HG02852 (cell line): ENCODE measurements around the gene TMSB4X.
"Not testable (repeated sequence)": the region's sequence is repeated elsewhere in the genome, so short reads cannot be mapped to it uniquely, and the experiment has no call there.

Source experiments
- ATAC-seq: cut with Tn5 transposase; IDR thresholded peaks from one replicate; pipeline ENCODE4 v1.9.1; 2021; ENCODE audit warnings: mild to moderate bottlenecking, moderate library complexity; ENCODE audit not compliant: unreplicated experiment

Gene TMSB4X

GRCh38 chrX:12975670-12975965, 708 bp downstream of the TMSB4X start:
- ATAC-seq: no peak

- no peak for ATAC-seq
Observed at GRCh38 chrX:12975991-12976558, 1.2 kb downstream of the TMSB4X start.

GRCh38 chrX:12976819-12977732, 2.2 kb downstream of the TMSB4X start:
- ATAC-seq: not testable (repeated sequence)

- peak; percentile 11 for ATAC-seq
Observed at GRCh38 chrX:12977761-12978204, 2.9 kb downstream of the TMSB4X start.

- peak; percentile 51 for ATAC-seq
Observed at GRCh38 chrX:12978205-12979025, 3.5 kb downstream of the TMSB4X start.

- no peak for ATAC-seq
Observed at GRCh38 chrX:12979026-12979607, 4.2 kb downstream of the TMSB4X start.

DNA sequence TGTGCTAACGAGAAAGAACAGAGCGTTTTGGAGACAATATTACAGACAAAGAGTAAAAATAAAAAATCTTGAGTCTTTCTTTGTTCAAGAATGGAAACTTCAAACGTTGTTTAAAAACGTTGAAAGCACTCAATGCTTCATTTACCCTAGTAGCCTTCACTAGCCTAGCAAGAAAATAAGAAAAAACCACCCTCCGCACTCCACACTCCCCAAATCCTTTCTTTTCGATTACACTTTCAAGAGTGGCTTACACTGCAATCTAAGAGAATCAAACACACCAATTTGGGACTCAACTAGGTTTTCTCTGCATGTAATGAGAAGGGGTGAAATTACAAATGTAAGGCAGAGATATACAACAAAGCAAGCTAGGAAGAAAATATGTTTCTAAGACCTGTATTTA, 4.7 kb downstream of the TMSB4X start:
- ATAC-seq: no peak

- not testable (repeated sequence) for ATAC-seq
Observed at GRCh38 chrX:12980039-12980438, 5.1 kb downstream of the TMSB4X start.

GRCh38 chrX:12981880-12982279, 7.0 kb downstream of the TMSB4X start:
- no peak for ATAC-seq

GRCh38 chrX:12984603-12985319, 9.9 kb downstream of the TMSB4X start:
- ATAC-seq: peak; percentile 74

GRCh38 chrX:12985331-12985730, 10.4 kb downstream of the TMSB4X start:
- no peak for ATAC-seq

DNA sequence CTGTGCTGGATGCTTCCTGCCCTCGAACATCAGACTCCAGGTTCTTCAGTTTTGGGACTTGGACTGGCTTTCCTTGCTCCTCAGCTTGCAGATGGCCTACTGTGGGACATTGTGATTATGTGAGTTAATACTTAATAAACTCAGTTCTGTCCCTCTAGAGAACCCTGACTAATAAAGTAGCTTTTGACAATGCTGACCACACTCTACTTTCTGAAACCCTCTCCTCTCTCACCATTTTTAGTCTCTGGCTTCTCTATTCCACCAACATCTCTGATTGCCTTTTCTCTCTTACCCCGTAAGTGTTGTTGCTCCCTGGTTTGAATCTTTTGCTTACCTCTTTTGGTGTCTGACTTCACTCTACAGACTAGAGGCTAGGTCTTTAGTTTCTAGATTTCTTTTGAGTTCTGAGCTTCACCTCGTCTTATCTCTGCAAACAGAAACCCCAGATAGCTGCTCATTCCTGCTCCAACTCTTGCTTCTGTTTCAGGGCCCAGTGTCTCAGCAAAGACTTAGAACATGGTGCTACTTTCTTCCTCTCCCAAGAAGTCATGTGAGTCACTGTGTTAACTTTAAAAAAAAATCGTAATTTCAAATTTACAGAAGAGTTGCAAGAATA, 11.4 kb downstream of the TMSB4X start:
- ATAC-seq: peak; percentile 47

DNA sequence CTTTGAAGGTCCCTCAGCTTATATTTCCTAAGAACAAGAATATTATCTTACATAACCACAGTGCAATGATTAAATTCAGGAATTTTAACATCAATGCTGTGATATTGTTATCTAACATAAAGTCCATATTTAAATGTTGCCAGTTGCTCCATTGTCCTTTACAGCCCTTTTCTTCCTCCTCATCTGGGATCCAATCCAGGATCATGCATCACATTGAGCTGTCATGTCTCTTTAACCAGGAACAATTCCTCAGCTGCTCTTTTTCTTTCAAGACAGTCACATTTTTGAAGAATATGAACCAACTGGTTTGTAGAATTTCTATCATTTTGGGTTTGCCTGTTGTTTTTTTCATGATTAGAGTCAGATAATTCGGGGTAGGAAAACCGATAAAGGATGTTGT, 12.0 kb downstream of the TMSB4X start:
- no peak for ATAC-seq

- ATAC-seq: no peak
Observed at GRCh38 chrX:12987340-12987739, 12.4 kb downstream of the TMSB4X start.

DNA sequence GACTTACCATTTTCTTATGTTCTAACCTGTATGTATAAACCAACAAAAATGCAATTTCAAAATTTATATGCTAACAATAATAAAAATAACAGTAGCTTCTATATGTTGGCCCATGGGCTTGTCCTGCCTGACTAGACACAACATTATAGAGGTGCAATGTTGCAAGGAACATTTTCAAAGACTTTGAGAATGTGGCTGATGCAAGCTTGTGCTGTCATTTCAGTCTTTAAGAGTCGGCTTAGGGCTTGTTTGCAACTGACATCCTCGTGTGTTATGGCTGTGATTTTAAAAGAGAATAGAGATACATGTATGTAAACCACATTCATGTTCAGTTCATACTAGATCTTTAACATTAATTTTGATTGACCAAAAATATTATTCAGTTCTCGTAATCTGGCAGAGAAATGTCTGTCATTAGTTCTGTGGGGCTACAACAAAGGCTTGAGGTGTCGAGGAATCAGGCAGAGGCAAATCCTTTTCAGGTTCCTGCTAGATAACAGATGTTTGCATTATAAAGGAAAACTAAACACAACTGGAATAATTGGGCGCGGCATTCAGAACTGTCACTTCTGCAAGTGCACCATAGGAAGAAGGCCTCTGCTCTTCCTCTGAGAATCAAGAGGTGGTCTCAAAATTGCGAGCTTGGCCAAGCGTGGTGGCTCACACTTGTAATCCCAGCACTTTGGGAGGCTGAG, 13.1 kb downstream of the TMSB4X start:
- ATAC-seq: no peak

- no peak for ATAC-seq
Observed at GRCh38 chrX:12988797-12989196, 13.9 kb downstream of the TMSB4X start.

DNA sequence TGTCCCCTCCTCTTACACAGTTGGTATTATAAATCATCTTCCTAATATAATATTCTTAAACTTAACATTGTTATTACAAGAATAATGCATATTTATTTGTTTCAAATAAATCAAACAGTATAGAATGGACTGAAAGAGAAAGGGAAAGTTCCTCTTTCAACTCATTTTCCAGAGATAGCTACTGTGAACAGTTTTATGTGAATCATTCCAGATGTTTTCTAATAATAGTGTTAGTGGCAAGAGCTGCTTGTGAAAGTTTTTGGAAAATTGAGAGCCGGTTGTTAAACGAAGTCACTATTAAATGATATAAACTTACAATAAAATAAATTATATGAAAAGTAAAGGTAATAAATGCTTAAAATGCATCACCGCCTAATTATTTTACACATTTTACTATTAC, 14.6 kb downstream of the TMSB4X start:
- no peak for ATAC-seq

DNA sequence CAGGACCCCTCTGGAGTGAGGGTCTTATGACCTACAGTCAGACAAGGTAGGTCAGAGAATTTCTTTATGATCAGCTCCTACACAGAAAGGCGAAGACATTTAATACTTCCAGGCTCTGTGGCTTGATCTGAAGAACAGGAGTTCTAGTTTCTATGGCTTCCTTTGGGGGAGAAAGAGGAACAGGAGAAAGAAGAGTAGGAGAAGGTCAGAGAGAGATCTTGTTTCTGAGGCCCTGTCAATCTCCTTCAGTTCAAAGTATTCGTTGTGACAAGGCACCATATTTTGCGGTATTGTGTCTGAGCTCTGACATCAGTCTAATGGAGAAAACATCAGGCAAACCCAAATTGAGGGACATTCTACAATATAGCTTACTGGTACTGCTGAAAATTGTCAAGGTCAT, 16.7 kb downstream of the TMSB4X start:
- no peak for ATAC-seq

DNA sequence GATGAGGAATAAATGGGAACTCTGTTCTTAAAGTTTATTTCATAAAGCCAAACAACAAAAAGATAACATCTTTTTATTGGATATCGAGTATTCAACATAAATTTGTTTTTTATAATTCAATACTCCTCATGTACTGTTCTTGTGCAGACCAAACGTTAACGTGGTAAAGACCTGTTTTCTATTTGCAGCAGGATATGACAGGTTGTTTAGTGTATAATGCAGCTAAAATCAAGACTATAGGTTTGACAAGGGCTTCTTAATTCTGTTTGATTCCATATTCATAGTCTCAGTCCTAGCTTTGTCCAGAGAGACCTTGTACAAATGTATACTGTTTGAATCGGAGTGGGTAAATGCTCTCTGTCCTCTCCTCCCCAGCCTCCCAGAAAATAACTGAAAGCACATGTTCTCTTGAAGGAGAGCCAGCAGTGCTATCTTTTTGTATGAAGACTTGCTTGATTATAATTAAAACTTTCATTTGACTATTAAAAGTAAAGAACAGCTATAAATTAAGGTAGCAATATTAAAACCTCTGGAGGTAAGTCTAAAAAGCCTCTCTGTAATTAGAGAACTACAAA, 17.7 kb downstream of the TMSB4X start:
- no peak for ATAC-seq
